Cardiac septum (tissue), 1 donor: ENCODE data around the gene ARID5B. TPM values are rescaled to one million over a fixed set of nuclear protein-coding genes. Genes with fewer than 3 reads are reported as not detected.

Experiments used
- DNase-seq: peaks from one replicate; pipeline ENCODE4 v3.0.0-alpha.2; 2020; ENCODE audit warnings: low spot score
- intact Hi-C: fragments of 100-400 bp; cut with DNase I; formaldehyde crosslinking; loops from one replicate; pipeline ENCODE4 v1.14.0; 2022
- total RNA-seq: library from RNA; stranded (reverse); fragmentation: NEBNext Ultra II Directional; extraction: Animal tissue kit (Norgen Biotek cat#: 25700); gene quantifications from one replicate; pipeline ENCODE4 v1.2.1, GENCODE V29; 2021
- donor health status: DM: no; HTN: no; CAD: no.

The ARID5B gene
- total RNA-seq, 1 donor from 2014 or later = 25.2 TPM

- DNase-seq = no peak
- intact Hi-C loops = no loop called here
Measured at GRCh38 chr10:61952028-61952674, 50.7 kb downstream of the ARID5B start.

GRCh38 chr10:61953183-61953582, 51.7 kb downstream of the ARID5B start:
- intact Hi-C loops = no loop called here
- DNase-seq = no peak

- no peak for DNase-seq
- intact Hi-C loops = no loop called here
Measured at GRCh38 chr10:61957806-61958205, 56.3 kb downstream of the ARID5B start.

- DNase-seq = no peak
- intact Hi-C loops = no loop called here
Measured at GRCh38 chr10:61958311-61958710, 56.8 kb downstream of the ARID5B start.

- intact Hi-C loops = no loop called here
- DNase-seq = no peak
Measured at GRCh38 chr10:61958805-61959204, 57.3 kb downstream of the ARID5B start.

- DNase-seq = no peak
- intact Hi-C loops = no loop called here
Measured at GRCh38 chr10:61959814-61960213, 58.3 kb downstream of the ARID5B start.

- no peak for DNase-seq
- intact Hi-C loops = no loop called here
Measured at GRCh38 chr10:61960396-61961120, 59.1 kb downstream of the ARID5B start.

GRCh38 chr10:61961278-61961677, 59.8 kb downstream of the ARID5B start:
- no peak for DNase-seq
- intact Hi-C loops = no loop called here

- DNase-seq = no peak
- intact Hi-C loops = no loop called here
Measured at GRCh38 chr10:61962971-61963370, 61.5 kb downstream of the ARID5B start.

GRCh38 chr10:61963669-61964058, 62.2 kb downstream of the ARID5B start:
- intact Hi-C loops = no loop called here

GRCh38 chr10:61964059-61964709, 62.7 kb downstream of the ARID5B start:
- no peak for DNase-seq
- intact Hi-C loops = no loop called here

More at GRCh38 chr10:61963669-61964058, 62.2 kb downstream of the ARID5B start:
- DNase-seq = no peak

GRCh38 chr10:61964949-61965702, 63.6 kb downstream of the ARID5B start:
- intact Hi-C loops = no loop called here
- no peak for DNase-seq

- intact Hi-C loops = no loop called here
- DNase-seq = no peak
Measured at GRCh38 chr10:61965703-61966395, 64.3 kb downstream of the ARID5B start.

- no peak for DNase-seq
- intact Hi-C loops = no loop called here
Measured at GRCh38 chr10:61967298-61967697, 65.8 kb downstream of the ARID5B start.

GRCh38 chr10:61970182-61971002, 68.9 kb downstream of the ARID5B start:
- no peak for DNase-seq
- intact Hi-C loops = no loop called here

GRCh38 chr10:61971003-61971325, 69.5 kb downstream of the ARID5B start:
- DNase-seq = no peak
- intact Hi-C loops = no loop called here

GRCh38 chr10:61973169-61973568, 71.7 kb downstream of the ARID5B start:
- intact Hi-C loops = no loop called here

GRCh38 chr10:61973906-61974305, 72.4 kb downstream of the ARID5B start:
- no peak for DNase-seq
- intact Hi-C loops = no loop called here

More at GRCh38 chr10:61973169-61973568, 71.7 kb downstream of the ARID5B start:
- DNase-seq = no peak
